Measurements from ENCODE around the gene LAMTOR5. TPM values are rescaled to one million over a fixed set of nuclear protein-coding genes. Genes with fewer than 3 reads are reported as not detected.

LAMTOR5 gene
- total RNA-seq, 2 experiments from 2014 or later: 109 to 123 TPM

DNA sequence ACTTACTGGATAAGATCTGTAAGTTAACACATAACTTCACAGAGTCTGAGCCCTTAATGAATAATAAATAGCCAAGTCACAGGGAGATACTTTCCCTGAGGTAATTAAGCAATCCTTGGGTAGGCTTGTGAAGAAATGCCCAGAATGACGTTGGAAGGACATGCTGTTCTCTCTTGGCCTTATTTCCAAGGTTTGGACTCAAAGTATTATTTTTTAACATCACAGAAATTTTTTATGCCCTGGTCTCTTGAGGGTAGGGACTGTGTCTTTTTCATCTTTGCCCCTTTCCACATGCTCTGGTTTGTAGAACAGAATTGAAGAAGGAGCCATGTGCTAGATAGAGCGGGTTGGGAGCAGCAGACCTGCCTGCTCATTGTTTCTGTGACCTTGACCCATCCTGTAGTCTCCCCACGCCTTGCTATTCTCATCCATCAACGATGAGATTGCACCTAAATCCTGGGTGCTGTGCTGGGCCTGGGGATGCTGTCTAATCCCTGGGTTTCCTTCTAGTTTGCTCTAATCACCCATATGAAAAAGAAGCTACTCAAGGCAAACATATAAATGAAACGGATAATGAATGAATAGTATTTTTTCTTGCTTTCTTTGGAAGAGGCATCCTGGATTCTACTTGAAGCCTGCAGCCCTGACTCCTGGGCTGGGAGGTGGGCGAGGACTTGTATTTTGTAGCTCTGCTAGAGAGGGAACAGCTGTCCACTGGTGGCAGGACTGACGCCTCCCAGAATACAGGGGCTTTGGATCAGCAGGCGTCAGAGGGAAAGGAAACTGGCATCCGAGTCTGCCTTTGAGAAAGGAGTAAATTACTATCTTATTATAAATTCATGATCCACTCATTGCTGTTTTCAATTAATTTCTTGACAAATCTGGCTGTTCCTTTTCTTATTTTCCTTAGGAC, 17.5 kb upstream of the LAMTOR5 start:
- no peaks in the 10 kb centered on the region for H4K20me1 ChIP-seq (ENCODE audit: insufficient read depth, low read length)
- no peak overlapping the region for H3K27ac ChIP-seq (ENCODE audit: low read depth, low read length, poor library complexity, severe bottlenecking)
- H3K4me2 ChIP-seq (ENCODE audit: low read length): no peak overlapping the region
- BruUV-seq (replicated peaks): no TSS peak
- H3K9me3 ChIP-seq (ENCODE audit: low read length): peaks cover 14% of the 10 kb centered on the region
- TF ChIP-seq, protein P1, sequence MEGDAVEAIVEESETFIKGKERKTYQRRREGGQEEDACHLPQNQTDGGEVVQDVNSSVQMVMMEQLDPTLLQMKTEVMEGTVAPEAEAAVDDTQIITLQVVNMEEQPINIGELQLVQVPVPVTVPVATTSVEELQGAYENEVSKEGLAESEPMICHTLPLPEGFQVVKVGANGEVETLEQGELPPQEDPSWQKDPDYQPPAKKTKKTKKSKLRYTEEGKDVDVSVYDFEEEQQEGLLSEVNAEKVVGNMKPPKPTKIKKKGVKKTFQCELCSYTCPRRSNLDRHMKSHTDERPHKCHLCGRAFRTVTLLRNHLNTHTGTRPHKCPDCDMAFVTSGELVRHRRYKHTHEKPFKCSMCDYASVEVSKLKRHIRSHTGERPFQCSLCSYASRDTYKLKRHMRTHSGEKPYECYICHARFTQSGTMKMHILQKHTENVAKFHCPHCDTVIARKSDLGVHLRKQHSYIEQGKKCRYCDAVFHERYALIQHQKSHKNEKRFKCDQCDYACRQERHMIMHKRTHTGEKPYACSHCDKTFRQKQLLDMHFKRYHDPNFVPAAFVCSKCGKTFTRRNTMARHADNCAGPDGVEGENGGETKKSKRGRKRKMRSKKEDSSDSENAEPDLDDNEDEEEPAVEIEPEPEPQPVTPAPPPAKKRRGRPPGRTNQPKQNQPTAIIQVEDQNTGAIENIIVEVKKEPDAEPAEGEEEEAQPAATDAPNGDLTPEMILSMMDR (conservative IDR thresholded peaks at IDR 0.05; ENCODE audit: low read length): no peak
- H3K79me2 ChIP-seq (ENCODE audit: insufficient read depth, low read depth, low read length): no peaks in the 10 kb centered on the region
- no peaks in the 10 kb centered on the region for H3K36me3 ChIP-seq (ENCODE audit: insufficient read depth, low read length)
- CTCF ChIA-PET (ENCODE audit: unreplicated experiment): no interaction called here
- intact Hi-C loops (cut with micrococcal nuclease; ENCODE audit: unreplicated experiment): no loop called here
- no peak overlapping the region for H3K4me3 ChIP-seq (ENCODE audit: low read depth, low read length, poor library complexity, severe bottlenecking)
- H3K4me1 ChIP-seq (ENCODE audit: insufficient read depth, low read length, poor library complexity, severe bottlenecking): no peaks in the 10 kb centered on the region
- no peak for DNase-seq (ENCODE audit: low spot score)
- H2AFZ ChIP-seq (ENCODE audit: low read length): no peak overlapping the region
- no peaks in the 10 kb centered on the region for H3K9me2 ChIP-seq (ENCODE audit: insufficient read depth, low read length)
- POLR2A ChIA-PET: interaction anchor here (0.6 to 1.2 kb wide), 2 partner anchors 11 to 125 kb away, joined by 3 read pairs; no protein-coding TSS in a partner anchor

DNA sequence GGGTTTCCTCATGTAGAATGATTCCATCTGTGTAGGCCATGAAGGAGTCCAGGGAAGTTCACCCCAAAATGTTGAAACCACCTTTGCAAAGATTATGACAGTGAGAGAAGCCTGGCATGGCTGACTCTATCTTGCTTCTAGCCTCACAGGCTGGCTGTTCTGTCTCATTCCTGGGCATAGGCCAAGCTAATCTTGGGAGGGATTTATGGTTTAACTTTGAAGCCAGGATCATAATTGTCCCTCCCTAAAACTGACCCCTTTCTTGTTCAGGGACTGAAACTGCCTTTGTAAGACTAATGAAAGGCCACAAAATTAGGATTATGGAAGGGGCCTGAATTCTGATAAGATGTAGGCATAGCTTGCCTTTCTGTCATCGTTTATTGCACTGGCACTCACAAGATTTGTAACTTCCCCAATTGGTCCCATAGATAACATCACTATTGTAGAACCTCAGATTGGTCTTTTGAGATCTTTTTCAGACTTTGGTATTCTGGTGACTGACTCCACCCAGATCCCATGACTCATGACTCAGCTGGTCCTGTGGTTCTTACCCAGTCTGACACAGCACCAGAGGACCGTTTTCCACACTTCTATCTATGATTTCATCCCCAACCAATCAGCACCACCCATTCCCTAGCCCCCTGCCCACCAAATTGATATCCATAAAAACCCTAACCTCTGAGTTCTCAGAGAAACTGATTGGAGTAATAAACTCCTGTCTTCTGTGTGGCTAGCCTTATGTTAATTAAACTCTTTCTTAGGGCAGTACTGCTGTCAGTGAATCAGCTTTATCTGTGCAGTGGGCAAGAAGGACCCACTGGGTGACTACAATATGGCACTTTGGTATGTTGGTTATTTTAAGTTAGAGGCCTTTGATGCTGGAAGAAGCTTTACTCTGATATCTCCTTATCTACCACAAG, 13.6 kb upstream of the LAMTOR5 start:
- no peaks in the 10 kb centered on the region for H3K9me2 ChIP-seq (ENCODE audit: insufficient read depth, low read length)
- no peaks in the 10 kb centered on the region for H3K4me1 ChIP-seq (ENCODE audit: insufficient read depth, low read length, poor library complexity, severe bottlenecking)
- H4K20me1 ChIP-seq (ENCODE audit: insufficient read depth, low read length): no peaks in the 10 kb centered on the region
- peaks cover 14% of the 10 kb centered on the region for H3K9me3 ChIP-seq (ENCODE audit: low read length)
- no peaks in the 10 kb centered on the region for H3K79me2 ChIP-seq (ENCODE audit: insufficient read depth, low read depth, low read length)
- ChIA-PET POLR2A (interaction anchor here (1.2 kb wide), 1 partner anchor 82 kb away, joined by 5 read pairs; the partner anchor contains the start of gene RBM15), CTCF (ENCODE audit: unreplicated experiment) (no interaction called here)
- H3K4me2 ChIP-seq (ENCODE audit: low read length): no peak overlapping the region
- no peak for TF ChIP-seq EZH2phosphoT487 (IDR thresholded peaks at IDR 0.05; ENCODE audit: borderline replicate concordance, low read depth, low read length)
- TF ChIP-seq, protein P1 (conservative IDR thresholded peaks at IDR 0.05; ENCODE audit: low read length): no peak
- H3K4me3 ChIP-seq (ENCODE audit: low read depth, low read length, poor library complexity, severe bottlenecking): no peak overlapping the region
- DNase-seq (ENCODE audit: low spot score): no peak
- no peaks in the 10 kb centered on the region for H3K36me3 ChIP-seq (ENCODE audit: insufficient read depth, low read length)
- H3K27ac ChIP-seq (ENCODE audit: low read depth, low read length, poor library complexity, severe bottlenecking): no peak overlapping the region
- intact Hi-C loops (cut with micrococcal nuclease; ENCODE audit: unreplicated experiment): no loop called here
- H2AFZ ChIP-seq (ENCODE audit: low read length): no peak overlapping the region
- no TSS peak for BruUV-seq (replicated peaks)
